HCEC 1CT (cell line): Measurements from ENCODE around the gene IMPG2.

Source experiments
- DNase-seq: peaks from one replicate; pipeline ENCODE4 v3.0.0-alpha.2; 2017

Gene IMPG2

DNA sequence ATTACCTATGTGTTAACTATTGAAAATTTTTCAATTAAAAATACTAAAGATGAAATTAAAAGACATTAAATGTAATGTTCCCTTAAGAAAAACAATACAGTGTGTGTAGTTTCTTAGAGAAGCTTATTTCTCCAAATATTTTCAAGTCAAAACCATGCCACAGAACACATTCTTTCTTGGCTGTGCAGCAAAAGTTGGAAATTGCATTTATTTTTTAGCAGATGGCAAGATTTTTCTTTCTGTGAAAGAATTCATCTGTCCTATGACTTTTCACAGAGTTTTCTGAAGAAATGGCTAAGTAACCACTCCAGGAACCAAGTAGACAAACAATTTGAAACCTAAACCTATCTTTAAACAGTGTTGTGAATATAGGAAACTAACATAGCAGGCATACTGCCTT, 47.2 kb downstream of the IMPG2 start:
- DNase-seq = no peak

DNA sequence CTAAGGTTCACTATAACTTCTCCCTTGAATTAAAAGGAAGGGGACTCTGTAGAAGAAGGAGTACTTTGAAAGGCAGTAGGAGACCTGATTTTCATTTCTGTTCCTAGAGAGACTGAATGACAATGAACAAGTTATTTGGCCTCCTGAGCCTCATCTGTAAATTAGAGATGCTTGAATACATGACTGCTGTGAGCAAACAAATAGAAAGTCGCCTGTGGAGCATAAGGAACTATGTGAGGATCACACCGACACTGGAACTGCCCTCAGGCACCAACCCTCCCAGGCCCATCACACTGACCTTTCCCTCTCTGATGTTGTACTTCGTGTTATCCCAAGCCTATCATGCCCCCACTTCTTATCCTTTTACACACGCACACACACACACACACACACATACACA, 48.6 kb downstream of the IMPG2 start:
- no peak for DNase-seq

DNA sequence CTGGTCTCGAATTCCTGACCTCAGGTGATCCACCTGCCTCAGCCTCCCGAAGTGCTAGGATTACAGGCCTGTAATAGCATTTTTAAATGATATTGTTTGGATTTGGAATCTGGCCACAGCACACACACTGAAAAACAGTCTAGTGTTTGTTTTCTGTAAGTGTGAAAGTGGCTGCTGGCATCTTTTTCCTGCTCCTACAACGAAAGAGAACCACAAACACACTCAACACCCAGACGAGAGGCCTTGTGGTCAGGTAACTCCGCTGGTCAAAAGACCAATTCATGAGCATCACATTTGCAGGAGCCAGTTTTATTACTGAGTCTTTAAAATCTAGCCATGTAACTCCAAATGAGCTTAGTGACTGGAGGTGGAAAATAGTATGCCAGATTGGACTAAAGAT, 50.2 kb downstream of the IMPG2 start:
- DNase-seq = no peak

GRCh38 chr3:101268971-101269671, 51.3 kb downstream of the IMPG2 start:
- no peak for DNase-seq

GRCh38 chr3:101268141-101268540, 52.2 kb downstream of the IMPG2 start:
- no peak for DNase-seq

DNA sequence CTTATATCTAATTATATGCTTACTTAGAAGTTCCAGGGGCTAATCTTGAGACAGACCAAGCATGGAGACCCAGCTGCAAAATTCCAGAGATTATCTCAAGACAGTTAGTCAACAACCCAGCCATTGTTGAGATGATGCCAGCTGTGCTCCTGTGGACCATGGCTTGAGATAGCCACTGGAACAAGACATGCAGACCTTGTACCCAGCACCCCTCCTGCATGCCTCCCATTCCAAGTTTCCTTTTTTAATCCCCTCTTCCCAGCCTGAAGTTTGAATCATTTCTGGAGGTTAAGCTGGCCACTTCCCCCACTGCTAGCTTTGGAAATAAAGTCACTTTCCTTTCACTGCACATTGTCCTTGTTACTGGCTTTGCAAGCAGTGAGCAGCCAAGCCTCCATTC, 53.8 kb downstream of the IMPG2 start:
- no peak for DNase-seq

- no peak for DNase-seq
Measured at GRCh38 chr3:101266071-101266470, 54.3 kb downstream of the IMPG2 start.

GRCh38 chr3:101262393-101263240, 57.8 kb downstream of the IMPG2 start:
- no peak for DNase-seq

GRCh38 chr3:101261506-101261905, 58.9 kb downstream of the IMPG2 start:
- DNase-seq = no peak

DNA sequence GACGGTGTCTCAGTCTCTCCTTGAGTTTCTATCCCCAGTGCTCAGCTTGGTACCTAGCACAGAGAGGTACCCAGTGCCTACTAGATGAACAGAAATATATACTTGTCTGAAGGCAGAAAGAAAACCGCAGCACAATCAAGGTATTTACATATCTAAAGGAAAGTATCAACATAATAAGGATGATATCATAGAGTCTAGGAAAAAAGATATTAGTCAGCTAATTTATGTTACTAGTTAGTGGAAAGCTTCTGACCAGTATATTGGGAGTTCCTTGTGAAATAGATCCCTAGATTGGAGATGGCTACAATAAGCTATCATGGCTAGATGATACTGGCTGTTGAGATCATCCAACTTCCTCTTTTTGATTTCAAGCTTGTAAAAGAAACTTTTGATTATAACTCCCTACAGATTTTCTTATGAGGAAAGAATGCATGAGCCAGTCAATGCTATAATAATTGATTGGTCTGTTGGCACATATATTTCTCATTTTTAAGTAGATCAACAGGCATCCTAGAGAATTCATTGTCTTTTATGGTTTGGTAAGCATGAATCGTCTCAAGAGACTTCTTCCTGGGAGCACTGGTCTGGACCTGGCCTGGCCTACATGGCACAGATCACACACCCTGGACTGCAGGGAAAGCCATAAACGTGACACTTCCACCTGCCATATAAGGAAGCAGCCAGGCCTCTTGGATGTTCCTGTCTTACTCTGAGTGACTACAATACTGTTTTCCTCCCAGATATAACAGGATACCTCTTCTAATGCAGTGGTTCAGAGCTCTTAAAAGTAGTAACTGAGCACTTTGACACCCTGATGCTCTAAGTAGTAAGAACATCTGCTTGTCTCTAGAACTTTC, 60.7 kb downstream of the IMPG2 start:
- no peak for DNase-seq

DNA sequence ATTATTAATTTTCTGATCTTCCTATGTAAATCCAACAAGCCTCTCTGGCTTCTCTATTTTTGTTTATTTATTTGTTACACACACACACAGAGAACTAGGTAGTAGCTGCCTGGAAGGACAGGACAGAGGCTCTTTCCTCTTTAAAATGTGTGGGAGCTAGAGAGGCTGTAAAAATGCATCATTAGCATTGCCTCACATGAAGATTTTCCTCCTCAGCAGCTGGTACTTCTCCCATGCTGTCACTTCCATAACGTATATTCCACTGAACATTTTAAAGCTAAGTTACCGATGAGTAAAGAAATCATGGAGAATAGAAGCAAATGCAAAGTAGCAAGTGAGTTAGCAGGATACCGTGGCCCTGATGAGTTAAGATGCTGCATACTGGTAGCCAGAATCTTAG, 63.9 kb downstream of the IMPG2 start:
- no peak for DNase-seq

DNA sequence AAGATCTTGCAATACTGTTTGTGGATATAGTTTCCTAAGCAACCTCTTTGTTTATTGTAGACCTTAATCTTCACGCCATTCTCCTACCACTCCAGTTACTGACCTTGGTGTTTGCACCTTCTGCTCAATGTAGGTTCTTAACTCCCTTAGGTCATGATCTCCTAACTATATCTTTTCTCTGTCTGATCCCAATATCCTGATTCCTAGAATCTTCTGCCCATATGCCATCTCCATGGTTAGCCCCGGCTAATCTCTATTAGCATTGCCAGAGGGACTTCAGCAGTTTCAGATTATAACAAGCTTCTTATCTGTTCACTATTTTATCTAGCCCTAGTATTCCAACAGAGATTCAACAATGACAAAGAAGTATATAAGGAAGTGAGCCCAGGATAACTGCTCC, 64.9 kb downstream of the IMPG2 start:
- DNase-seq = no peak

DNA sequence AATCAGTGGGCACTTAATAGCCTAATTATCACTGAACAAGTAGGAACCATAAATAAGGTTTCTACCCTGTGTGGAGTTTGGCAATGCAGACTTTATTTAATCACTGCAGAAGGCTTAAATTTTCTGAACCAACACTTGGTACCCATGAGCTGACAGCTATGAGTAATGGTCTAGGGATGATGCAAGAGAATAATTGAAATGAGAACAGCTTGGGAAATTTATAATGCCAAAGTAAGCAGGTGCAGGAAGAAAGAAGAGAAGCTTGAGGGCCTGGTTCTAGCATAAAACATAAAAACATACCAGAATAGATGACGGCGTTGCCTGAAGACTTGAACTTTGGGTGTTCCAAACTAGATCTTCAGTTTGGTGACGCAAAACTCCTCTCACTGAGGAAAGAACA, 67.0 kb downstream of the IMPG2 start:
- DNase-seq = no peak

DNA sequence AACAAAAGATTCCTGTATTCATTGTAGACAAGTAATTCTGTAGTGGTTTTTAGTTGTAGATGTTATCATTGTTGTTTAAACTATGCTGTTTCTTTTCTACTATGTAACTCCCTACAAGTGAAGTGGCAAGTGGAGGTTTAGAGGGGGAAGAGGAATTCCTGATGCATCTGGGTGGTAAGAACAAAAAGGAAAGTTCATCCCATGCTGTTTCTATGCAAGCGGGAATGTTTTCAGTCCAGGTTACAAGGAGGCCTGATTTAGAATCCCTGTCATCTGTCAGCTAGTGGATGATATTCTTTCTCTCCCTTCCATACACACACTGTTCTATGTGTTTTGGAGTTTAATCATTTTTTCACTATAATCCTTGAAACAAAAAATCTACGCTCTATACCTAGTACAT, 67.4 kb downstream of the IMPG2 start:
- no peak for DNase-seq

DNA sequence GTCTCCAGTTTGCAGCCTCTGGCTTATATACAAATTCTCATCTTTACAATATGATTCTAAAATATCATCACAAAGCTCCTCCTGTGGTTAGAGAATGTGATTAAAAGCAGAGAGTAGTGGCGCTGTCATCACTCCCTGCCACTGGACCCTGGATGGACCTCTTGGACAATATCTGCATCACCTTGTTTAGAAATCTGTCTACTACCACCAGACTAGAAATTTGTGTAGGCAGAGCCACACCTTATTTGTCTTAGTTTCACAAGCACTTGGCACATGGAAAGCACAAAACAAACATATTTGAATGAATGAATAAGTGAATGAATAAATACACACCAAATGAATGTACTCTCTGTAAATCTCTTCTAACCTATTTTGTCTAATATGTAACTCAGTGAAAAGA, 68.1 kb downstream of the IMPG2 start:
- DNase-seq = no peak

GRCh38 chr3:101251441-101251840, 68.9 kb downstream of the IMPG2 start:
- DNase-seq = no peak

DNA sequence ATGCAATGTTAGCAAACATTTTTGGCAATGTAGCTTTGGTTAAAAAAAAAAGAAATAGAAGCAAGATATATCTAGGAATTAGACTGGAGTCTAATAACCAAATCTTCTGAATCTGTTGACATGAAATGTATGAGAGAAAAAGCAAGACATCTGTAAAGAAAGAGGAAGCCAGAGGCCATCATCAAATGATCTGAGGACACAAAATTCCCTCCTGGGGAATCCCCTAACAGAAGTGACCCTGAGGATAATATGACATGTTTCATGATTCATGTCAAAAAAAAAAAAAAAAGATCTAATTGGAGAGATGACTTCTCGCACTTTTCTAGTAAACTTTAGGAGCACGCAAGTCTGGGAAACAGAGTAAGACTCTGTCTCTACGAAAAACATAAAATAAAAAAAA, 70.9 kb downstream of the IMPG2 start:
- no peak for DNase-seq

- no peak for DNase-seq
Measured at GRCh38 chr3:101248736-101249135, 71.6 kb downstream of the IMPG2 start.

- DNase-seq = no peak
Measured at GRCh38 chr3:101244212-101244575, 76.2 kb downstream of the IMPG2 start.

DNA sequence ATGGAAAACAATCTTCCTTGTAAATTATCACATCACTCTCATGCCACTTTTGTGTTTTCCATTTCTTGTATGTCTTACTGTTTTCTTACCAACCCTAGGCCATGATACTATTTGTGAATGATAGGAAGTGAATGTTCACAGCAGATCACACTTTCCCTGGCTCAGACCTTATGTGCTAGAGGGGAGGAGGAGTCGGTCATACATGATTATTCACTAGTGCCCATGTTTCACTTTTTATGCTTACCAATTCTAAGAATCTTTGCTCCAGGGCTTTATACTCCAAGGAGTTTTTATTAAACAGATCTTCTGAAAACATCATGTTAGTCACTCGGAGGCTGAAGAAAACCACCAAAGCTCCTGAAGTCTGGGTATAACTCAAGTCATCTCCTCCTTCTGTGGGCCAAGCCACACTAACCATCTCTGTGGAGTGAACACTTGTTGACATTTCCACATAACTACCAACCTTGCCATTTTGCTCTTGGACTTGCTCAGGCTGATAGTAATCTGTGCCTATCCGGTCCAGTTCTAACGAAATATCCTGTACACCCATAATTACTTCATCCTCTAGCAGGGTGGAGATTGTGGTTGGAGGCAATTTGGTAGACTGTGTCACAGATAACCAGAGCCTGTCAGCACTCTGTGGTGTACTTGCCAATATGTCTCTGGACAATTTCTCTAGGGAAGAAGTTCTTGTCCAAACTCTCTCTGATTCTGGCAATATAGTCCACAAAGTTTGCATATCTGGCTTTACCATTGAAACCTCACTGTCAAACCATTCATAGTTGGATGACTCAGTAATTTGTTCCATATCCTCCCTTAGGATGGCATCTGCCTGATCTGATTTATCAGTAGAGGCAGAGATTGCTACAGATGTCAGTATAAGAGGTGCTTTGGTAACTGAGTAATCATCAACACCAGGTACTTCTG, 76.8 kb downstream of the IMPG2 start:
- DNase-seq = no peak

GRCh38 chr3:101240719-101241399, 79.5 kb downstream of the IMPG2 start:
- no peak for DNase-seq

GRCh38 chr3:101235048-101235447, 85.3 kb downstream of the IMPG2 start:
- DNase-seq = no peak
